HL-60 (cell line): Measurements from ENCODE around the gene PDYN.

Source experiments
- DNase-seq, 2 experiments: peaks; one replicate each; pipeline ENCODE4 v3.0.0-alpha.2; 2010 to 2020; ENCODE audit warnings: low read depth in 1 of 2, low spot score in 1 of 2
- H3K27ac ChIP-seq: fragments of 250-450 bp; sonication (Bioruptor Pico); replicated peaks from 2 replicates; pipeline ENCODE4 v1.5.1; 2020; ENCODE audit warnings: mild to moderate bottlenecking, moderate library complexity
- H3K27me3 ChIP-seq: fragments of 250-450 bp; sonication (Bioruptor Pico); 2 replicates; pipeline ENCODE4 v1.5.1; 2021; ENCODE audit warnings: mild to moderate bottlenecking, moderate library complexity; ENCODE audit not compliant: insufficient read depth, poor library complexity, severe bottlenecking
- H3K4me3 ChIP-seq: replicated peaks from 2 replicates; pipeline ENCODE4 v1.5.1; 2011; ENCODE audit warnings: mild to moderate bottlenecking, control low read depth, low read length; ENCODE audit not compliant: insufficient read depth
- CTCF ChIP-seq: IDR thresholded peaks from one replicate; pipeline ENCODE4 v1.5.1; 2011; ENCODE audit warnings: low read length, control low read depth, inconsistent platforms; ENCODE audit not compliant: insufficient read depth
- GABPA ChIP-seq: IDR thresholded peaks from 2 replicates; pipeline ENCODE4 v1.6.1; 2012; ENCODE audit warnings: low read depth
- POLR2AphosphoS5 ChIP-seq: IDR thresholded peaks from 2 replicates; pipeline ENCODE4 v1.6.1; 2012; ENCODE audit warnings: low read depth
- SPI1 ChIP-seq: IDR thresholded peaks from 2 replicates; pipeline ENCODE4 v1.6.1; 2012; ENCODE audit warnings: low read depth, mild to moderate bottlenecking, borderline replicate concordance
- TF ChIP-seq, protein P1 (sequence below): IDR thresholded peaks from 2 replicates; pipeline ENCODE4 v1.6.1; 2012; ENCODE audit warnings: low read depth; ENCODE audit not compliant: insufficient replicate concordance

Gene PDYN

GRCh38 chr20:1971893-1972586, 21.8 kb downstream of the PDYN start:
- no peaks in the 10 kb centered on the region for H3K27me3 ChIP-seq
- H3K27ac ChIP-seq: no peak overlapping the region
- DNase-seq: no peak
- no peak overlapping the region for H3K4me3 ChIP-seq
- TF ChIP-seq SPI1: no peak
- TF ChIP-seq POLR2AphosphoS5: no peak
- TF ChIP-seq, protein P1, sequence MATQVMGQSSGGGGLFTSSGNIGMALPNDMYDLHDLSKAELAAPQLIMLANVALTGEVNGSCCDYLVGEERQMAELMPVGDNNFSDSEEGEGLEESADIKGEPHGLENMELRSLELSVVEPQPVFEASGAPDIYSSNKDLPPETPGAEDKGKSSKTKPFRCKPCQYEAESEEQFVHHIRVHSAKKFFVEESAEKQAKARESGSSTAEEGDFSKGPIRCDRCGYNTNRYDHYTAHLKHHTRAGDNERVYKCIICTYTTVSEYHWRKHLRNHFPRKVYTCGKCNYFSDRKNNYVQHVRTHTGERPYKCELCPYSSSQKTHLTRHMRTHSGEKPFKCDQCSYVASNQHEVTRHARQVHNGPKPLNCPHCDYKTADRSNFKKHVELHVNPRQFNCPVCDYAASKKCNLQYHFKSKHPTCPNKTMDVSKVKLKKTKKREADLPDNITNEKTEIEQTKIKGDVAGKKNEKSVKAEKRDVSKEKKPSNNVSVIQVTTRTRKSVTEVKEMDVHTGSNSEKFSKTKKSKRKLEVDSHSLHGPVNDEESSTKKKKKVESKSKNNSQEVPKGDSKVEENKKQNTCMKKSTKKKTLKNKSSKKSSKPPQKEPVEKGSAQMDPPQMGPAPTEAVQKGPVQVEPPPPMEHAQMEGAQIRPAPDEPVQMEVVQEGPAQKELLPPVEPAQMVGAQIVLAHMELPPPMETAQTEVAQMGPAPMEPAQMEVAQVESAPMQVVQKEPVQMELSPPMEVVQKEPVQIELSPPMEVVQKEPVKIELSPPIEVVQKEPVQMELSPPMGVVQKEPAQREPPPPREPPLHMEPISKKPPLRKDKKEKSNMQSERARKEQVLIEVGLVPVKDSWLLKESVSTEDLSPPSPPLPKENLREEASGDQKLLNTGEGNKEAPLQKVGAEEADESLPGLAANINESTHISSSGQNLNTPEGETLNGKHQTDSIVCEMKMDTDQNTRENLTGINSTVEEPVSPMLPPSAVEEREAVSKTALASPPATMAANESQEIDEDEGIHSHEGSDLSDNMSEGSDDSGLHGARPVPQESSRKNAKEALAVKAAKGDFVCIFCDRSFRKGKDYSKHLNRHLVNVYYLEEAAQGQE: no peak
- TF ChIP-seq CTCF: no peak
- TF ChIP-seq GABPA: no peak

- H3K27ac ChIP-seq: no peak overlapping the region
- no peaks in the 10 kb centered on the region for H3K27me3 ChIP-seq
- no peak for DNase-seq
- no peak overlapping the region for H3K4me3 ChIP-seq
- TF ChIP-seq POLR2AphosphoS5 (no peak), GABPA (no peak), SPI1 (no peak), CTCF (no peak)
- TF ChIP-seq, protein P1: no peak
These were observed 24.9 kb downstream of the PDYN start for GRCh38 chr20:1968964-1969363.

DNA sequence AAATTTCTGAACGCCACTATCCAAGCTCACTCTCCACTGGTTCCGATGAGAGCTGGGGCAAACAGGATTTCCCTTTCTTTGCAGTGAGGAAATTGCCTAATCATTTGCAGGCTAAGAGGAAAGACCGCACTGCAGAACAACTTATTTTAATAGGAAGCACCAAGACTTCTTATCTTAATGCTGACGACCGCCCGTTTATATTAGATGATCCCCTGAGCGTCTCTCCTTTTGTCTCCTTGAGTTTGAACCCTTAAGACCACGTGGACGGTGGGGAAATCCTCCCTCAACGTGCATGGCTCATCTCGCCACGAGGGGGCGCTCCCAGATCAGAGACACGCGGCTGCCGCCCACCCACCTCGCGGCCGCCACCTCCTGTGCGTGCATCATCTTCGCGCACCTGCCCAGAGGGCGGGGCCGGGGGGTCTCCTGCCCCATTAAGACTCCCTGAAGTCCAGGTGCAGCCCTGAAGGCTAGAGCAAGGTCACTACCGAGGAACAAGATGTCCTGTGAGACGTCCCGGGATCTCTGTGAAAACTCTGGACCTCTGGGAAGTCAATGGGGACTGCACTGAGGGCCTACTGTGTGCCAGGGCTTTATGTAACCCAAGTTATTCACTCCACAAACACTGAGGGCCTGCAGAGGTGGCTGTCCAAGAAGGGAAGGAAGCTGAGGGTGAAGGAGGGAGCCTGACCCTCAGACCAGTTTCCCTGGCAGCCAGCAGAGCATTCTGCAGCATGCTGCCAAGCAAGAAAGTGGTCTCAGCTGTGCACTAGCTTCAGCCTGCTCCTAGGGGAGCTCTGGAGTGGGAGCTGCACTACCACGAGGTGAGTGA, 28.1 kb downstream of the PDYN start:
- DNase-seq: peak; percentile 60 to 79
- Histone ChIP-seq H3K27me3 (no peaks in the 10 kb centered on the region), H3K27ac (peak overlapping the region; percentile 64), H3K4me3 (peak overlapping the region; percentile 19)
- TF ChIP-seq POLR2AphosphoS5: 0 out of 2 replicates have a peak, but pooled peaks have one; percentile 20
- TF ChIP-seq SPI1: no peak
- TF ChIP-seq CTCF: peak; percentile 80
